HEK293 (cell line): ENCODE data around the gene IRX4.

Experiments
- CTCF ChIA-PET: fragments of 350-600 bp; formaldehyde crosslinking; extraction: SDS; loops from one replicate; lab custom pipeline; 2021; ENCODE audit warnings: antibody characterized with exemption; lab: Yijun Ruan, JAX
- POLR2A ChIA-PET: fragments of 300-600 bp; formaldehyde crosslinking; extraction: SDS; loops from one replicate; lab custom pipeline; 2020; ENCODE audit warnings: antibody characterized with exemption, inconsistent platforms; lab: Yijun Ruan, JAX
- H3K27ac ChIP-seq: fragments of 200-500 bp; sonication (Bioruptor generic); 2 replicates; pipeline ENCODE4 v1.5.1; 2014; ENCODE audit warnings: low read depth, low read length, control low read depth, inconsistent platforms; ENCODE audit errors: extremely low read depth
- H3K36me3 ChIP-seq, 2 experiments: fragments of 200-500 bp in 1 of 2; sonication (Bioruptor generic) in 1 of 2; 1 replicate in 1 of 2; 2 replicates in 1 of 2; pipeline ENCODE4 v1.5.1; 2014 to 2017; ENCODE audit warnings: inconsistent platforms in 2 of 2, low read length in 2 of 2; ENCODE audit not compliant: control insufficient read depth in 2 of 2, insufficient read depth in 1 of 2
- H3K4me1 ChIP-seq: fragments of 200-500 bp; sonication (Bioruptor generic); 2 replicates; pipeline ENCODE4 v1.5.1; 2014; ENCODE audit warnings: mild to moderate bottlenecking, low read length, inconsistent platforms; ENCODE audit not compliant: control insufficient read depth, insufficient read depth
- H3K4me3 ChIP-seq: 2 replicates; pipeline ENCODE4 v1.5.1; 2011; ENCODE audit warnings: low read depth, mild to moderate bottlenecking, control low read depth, low read length, moderate library complexity
- H3K9me3 ChIP-seq: fragments of 200-500 bp; sonication (Bioruptor generic); 2 replicates; pipeline ENCODE4 v1.5.1; 2014; ENCODE audit warnings: low read depth, low read length, inconsistent platforms; ENCODE audit not compliant: control insufficient read depth, insufficient read depth
- GLI4 ChIP-seq: fragments of 450-650 bp; formaldehyde crosslinking; IDR thresholded peaks from 2 replicates; pipeline ENCODE4 v1.5.1; 2016; ENCODE audit warnings: missing biosample characterization, missing genetic modification characterization
- IKZF3 ChIP-seq: fragments of 450-650 bp; IDR thresholded peaks from 2 replicates; pipeline ENCODE4 v1.5.0; 2018; ENCODE audit warnings: missing biosample characterization, mild to moderate bottlenecking, missing genetic modification characterization, moderate library complexity
- KLF10 ChIP-seq: fragments of 450-650 bp; IDR thresholded peaks from 2 replicates; pipeline ENCODE4 v1.5.1; 2018; ENCODE audit warnings: missing biosample characterization, mild to moderate bottlenecking, missing genetic modification characterization
- KLF16 ChIP-seq: fragments of 450-650 bp; formaldehyde crosslinking; IDR thresholded peaks from 2 replicates; pipeline ENCODE4 v1.5.1; 2017; ENCODE audit warnings: missing biosample characterization, missing genetic modification characterization
- KLF8 ChIP-seq: fragments of 450-650 bp; formaldehyde crosslinking; IDR thresholded peaks from 2 replicates; pipeline ENCODE4 v1.5.1; 2016; ENCODE audit warnings: missing biosample characterization, missing genetic modification characterization
- OVOL3 ChIP-seq: fragments of 450-650 bp; formaldehyde crosslinking; IDR thresholded peaks from 2 replicates; pipeline ENCODE4 v1.5.1; 2016; ENCODE audit warnings: missing biosample characterization, missing genetic modification characterization
- SCRT1 ChIP-seq: fragments of 450-650 bp; formaldehyde crosslinking; IDR thresholded peaks from 2 replicates; pipeline ENCODE4 v1.5.1; 2016; ENCODE audit warnings: missing biosample characterization, missing genetic modification characterization, borderline replicate concordance
- SP3 ChIP-seq: fragments of 450-650 bp; formaldehyde crosslinking; IDR thresholded peaks from 2 replicates; pipeline ENCODE4 v1.5.1; 2016; ENCODE audit warnings: missing biosample characterization, missing genetic modification characterization
- SP7 ChIP-seq: fragments of 450-650 bp; formaldehyde crosslinking; IDR thresholded peaks from 2 replicates; pipeline ENCODE4 v1.5.1; 2016; ENCODE audit warnings: missing biosample characterization, missing genetic modification characterization
- TRIM28 ChIP-seq: IDR thresholded peaks from 2 replicates; pipeline ENCODE4 v1.6.1; 2011; ENCODE audit warnings: low read length, control low read depth, borderline replicate concordance
- ZBTB1 ChIP-seq: fragments of 450-650 bp; formaldehyde crosslinking; IDR thresholded peaks from 2 replicates; pipeline ENCODE4 v1.5.1; 2016; ENCODE audit warnings: missing biosample characterization, missing genetic modification characterization
- ZBTB21 ChIP-seq: fragments of 450-650 bp; formaldehyde crosslinking; IDR thresholded peaks from 2 replicates; pipeline ENCODE4 v1.5.1; 2017; ENCODE audit warnings: missing biosample characterization, missing genetic modification characterization
- ZEB2 ChIP-seq: fragments of 450-650 bp; formaldehyde crosslinking; IDR thresholded peaks from 2 replicates; pipeline ENCODE4 v1.5.1; 2016; ENCODE audit warnings: missing biosample characterization, missing genetic modification characterization
- ZFP69B ChIP-seq: fragments of 450-650 bp; formaldehyde crosslinking; IDR thresholded peaks from 2 replicates; pipeline ENCODE4 v1.5.1; 2016; ENCODE audit warnings: missing biosample characterization, missing genetic modification characterization
- ZIC2 ChIP-seq: fragments of 450-650 bp; formaldehyde crosslinking; IDR thresholded peaks from 2 replicates; pipeline ENCODE4 v1.5.1; 2016; ENCODE audit warnings: missing biosample characterization, missing genetic modification characterization
- ZNF114 ChIP-seq: fragments of 450-650 bp; formaldehyde crosslinking; IDR thresholded peaks from 2 replicates; pipeline ENCODE4 v1.5.0; 2017; ENCODE audit warnings: missing biosample characterization, missing genetic modification characterization
- ZNF132 ChIP-seq: fragments of 450-650 bp; formaldehyde crosslinking; IDR thresholded peaks from 2 replicates; pipeline ENCODE4 v1.5.1; 2017; ENCODE audit warnings: missing biosample characterization, missing genetic modification characterization, borderline replicate concordance
- ZNF140 ChIP-seq: fragments of 450-650 bp; formaldehyde crosslinking; IDR thresholded peaks from 2 replicates; pipeline ENCODE4 v1.5.1; 2016; ENCODE audit warnings: missing biosample characterization, missing genetic modification characterization
- ZNF16 ChIP-seq: fragments of 450-650 bp; formaldehyde crosslinking; IDR thresholded peaks from 2 replicates; pipeline ENCODE4 v1.5.1; 2016; ENCODE audit warnings: low read depth, missing biosample characterization, missing genetic modification characterization
- ZNF211 ChIP-seq: fragments of 450-650 bp; formaldehyde crosslinking; IDR thresholded peaks from 2 replicates; pipeline ENCODE4 v1.5.1; 2016; ENCODE audit warnings: low read depth, missing biosample characterization, missing genetic modification characterization
- ZNF221 ChIP-seq: fragments of 450-650 bp; formaldehyde crosslinking; IDR thresholded peaks from 2 replicates; pipeline ENCODE4 v1.5.1; 2017; ENCODE audit warnings: missing biosample characterization, missing genetic modification characterization, borderline replicate concordance
- ZNF302 ChIP-seq: fragments of 450-650 bp; formaldehyde crosslinking; IDR thresholded peaks from 2 replicates; pipeline ENCODE4 v1.5.1; 2016; ENCODE audit warnings: missing biosample characterization, missing genetic modification characterization, low read depth
- ZNF311 ChIP-seq: fragments of 450-650 bp; formaldehyde crosslinking; IDR thresholded peaks from 2 replicates; pipeline ENCODE4 v1.5.1; 2017; ENCODE audit warnings: missing biosample characterization, missing genetic modification characterization, borderline replicate concordance
- ZNF324 ChIP-seq: fragments of 450-650 bp; formaldehyde crosslinking; IDR thresholded peaks from 2 replicates; pipeline ENCODE4 v1.5.1; 2016; ENCODE audit warnings: missing biosample characterization, missing genetic modification characterization
- ZNF404 ChIP-seq: fragments of 450-650 bp; formaldehyde crosslinking; IDR thresholded peaks from 2 replicates; pipeline ENCODE4 v1.5.1; 2017; ENCODE audit warnings: missing biosample characterization, missing genetic modification characterization
- ZNF426 ChIP-seq: fragments of 450-650 bp; formaldehyde crosslinking; IDR thresholded peaks from 2 replicates; pipeline ENCODE4 v1.5.1; 2017; ENCODE audit warnings: missing biosample characterization, missing genetic modification characterization, mild to moderate bottlenecking, inconsistent platforms, moderate library complexity
- ZNF433 ChIP-seq: fragments of 450-650 bp; formaldehyde crosslinking; IDR thresholded peaks from 2 replicates; pipeline ENCODE4 v1.5.1; 2016; ENCODE audit warnings: missing biosample characterization, missing genetic modification characterization, low read depth
- ZNF654 ChIP-seq: fragments of 450-650 bp; formaldehyde crosslinking; IDR thresholded peaks from 2 replicates; pipeline ENCODE4 v1.5.1; 2016; ENCODE audit warnings: low read depth, missing biosample characterization, missing genetic modification characterization
- ZNF792 ChIP-seq: fragments of 450-650 bp; formaldehyde crosslinking; IDR thresholded peaks from 2 replicates; pipeline ENCODE4 v1.5.1; 2016; ENCODE audit warnings: missing biosample characterization, missing genetic modification characterization
- ZNF830 ChIP-seq: fragments of 450-650 bp; IDR thresholded peaks from 2 replicates; pipeline ENCODE4 v1.5.0; 2018; ENCODE audit warnings: missing biosample characterization, missing genetic modification characterization, low read depth, mild to moderate bottlenecking, moderate library complexity
- TF ChIP-seq, protein P1 (sequence below): fragments of 450-650 bp; formaldehyde crosslinking; IDR thresholded peaks from 2 replicates; pipeline ENCODE4 v1.5.1; 2016; ENCODE audit warnings: missing biosample characterization, missing genetic modification characterization
- TF ChIP-seq, protein P2 (sequence below): fragments of 450-650 bp; formaldehyde crosslinking; IDR thresholded peaks from 2 replicates; pipeline ENCODE4; 2016; ENCODE audit warnings: missing biosample characterization, missing genetic modification characterization
- TF ChIP-seq, protein P3 (sequence below): fragments of 450-650 bp; formaldehyde crosslinking; IDR thresholded peaks from 2 replicates; pipeline ENCODE4 v1.5.1; 2017; ENCODE audit warnings: missing biosample characterization, missing genetic modification characterization
- TF ChIP-seq, protein P4 (sequence below): fragments of 450-650 bp; formaldehyde crosslinking; IDR thresholded peaks from 2 replicates; pipeline ENCODE4 v1.5.1; 2016; ENCODE audit warnings: missing biosample characterization, missing genetic modification characterization, low read depth

Gene IRX4

DNA sequence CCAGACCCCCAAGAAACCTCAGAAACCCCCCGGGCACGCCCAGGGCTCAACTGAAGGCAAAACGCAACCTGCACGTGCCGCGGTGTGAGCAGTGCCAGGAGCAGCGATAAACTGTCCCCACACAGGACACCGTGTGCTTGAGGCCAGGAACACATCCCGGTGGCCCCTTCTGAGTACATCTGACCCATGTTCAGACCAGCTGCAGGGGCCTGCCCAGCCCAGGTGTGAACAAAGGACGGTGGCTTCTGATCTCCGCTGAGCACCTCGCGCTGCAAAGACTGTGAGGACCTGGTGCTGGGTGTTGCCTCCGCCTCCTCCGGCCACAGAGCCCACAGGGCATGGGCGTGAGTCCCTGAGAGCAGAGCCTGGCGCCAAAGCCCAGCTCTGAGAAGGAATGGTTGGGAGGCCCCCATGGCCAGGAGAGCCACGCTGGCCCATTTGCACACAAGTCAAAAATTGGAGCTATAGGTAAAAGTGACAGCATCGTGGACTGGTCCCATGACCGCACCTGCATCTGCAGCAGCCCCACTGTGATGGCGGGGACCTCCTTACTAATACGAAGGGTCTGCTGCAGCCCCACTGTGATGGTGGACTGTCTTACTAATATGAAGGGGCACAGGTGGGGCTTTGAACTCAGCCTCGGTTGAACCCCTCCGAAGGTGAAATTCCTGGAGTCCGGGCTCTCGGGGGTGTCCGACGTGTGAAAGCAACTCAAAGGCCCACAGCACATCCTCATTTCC lies 50.0 kb downstream of the IRX4 start:
- ChIA-PET CTCF (no interaction called here), POLR2A (no interaction called here)

DNA sequence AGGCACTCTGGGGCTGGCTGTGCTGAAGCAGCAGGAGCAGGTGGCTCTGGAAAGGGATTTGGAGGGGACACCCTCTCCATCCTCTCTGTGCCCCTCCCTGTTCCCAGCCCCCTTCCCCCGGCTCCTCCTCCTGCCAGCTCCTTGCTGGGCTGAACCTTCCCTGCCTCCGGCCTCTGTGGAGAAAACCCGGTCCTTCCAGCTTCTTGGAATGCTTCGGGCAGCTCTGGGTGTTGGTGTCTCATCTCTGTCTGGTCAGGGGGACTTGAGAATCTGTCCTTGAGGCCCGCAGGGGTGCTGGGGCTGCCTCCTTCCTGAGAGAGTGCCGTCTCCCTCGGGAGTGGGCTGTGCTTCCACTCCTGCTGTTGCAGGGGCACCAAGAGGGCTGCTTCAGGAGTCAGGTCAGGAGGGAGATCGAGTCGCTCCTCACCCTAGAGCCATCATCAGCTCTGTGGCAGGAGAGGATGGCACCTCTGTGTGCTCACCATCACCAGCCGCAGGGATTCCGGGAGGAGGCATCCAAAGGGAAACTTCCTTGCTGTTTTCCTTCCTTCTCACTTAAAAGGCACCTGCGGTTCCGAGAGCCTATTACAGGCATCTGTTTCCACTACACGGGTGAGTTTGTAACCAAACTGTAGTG lies 50.9 kb downstream of the IRX4 start:
- Histone ChIP-seq H3K9me3 (no peaks in the 10 kb centered on the region), H3K4me1 (no peaks in the 10 kb centered on the region), H3K27ac (no peak overlapping the region), H3K36me3 (peaks cover 7% of the 10 kb centered on the region in 2 experiments), H3K4me3 (no peak overlapping the region)
- POLR2A ChIA-PET, result no interaction called here
- CTCF ChIA-PET, result no interaction called here
- TF ChIP-seq ZBTB21 (no peak), KLF8 (tag by site-specific recombination) (no peak), ZEB2 (tag by site-specific recombination) (no peak), SP3 (0 out of 2 replicates have a peak, but pooled peaks have one; percentile 29), ZNF211 (tag by site-specific recombination) (no peak), SCRT1 (no peak), ZNF654 (tag by site-specific recombination) (no peak), ZBTB1 (tag by site-specific recombination) (no peak), ZIC2 (tag by site-specific recombination) (peak; percentile 32; the same call in 1 of the 2 replicates), ZFP69B (tag by site-specific recombination) (no peak), GLI4 (tag by site-specific recombination) (no peak), ZNF324 (tag by site-specific recombination) (no peak), ZNF426 (no peak), OVOL3 (no peak), ZNF132 (tag by site-specific recombination) (no peak), KLF16 (no peak), ZNF16 (no peak), ZNF221 (no peak), ZNF792 (tag by site-specific recombination) (no peak), IKZF3 (tag by site-specific recombination) (peak; percentile 18; the same call in 1 of the 2 replicates)
- TF ChIP-seq, protein P1, sequence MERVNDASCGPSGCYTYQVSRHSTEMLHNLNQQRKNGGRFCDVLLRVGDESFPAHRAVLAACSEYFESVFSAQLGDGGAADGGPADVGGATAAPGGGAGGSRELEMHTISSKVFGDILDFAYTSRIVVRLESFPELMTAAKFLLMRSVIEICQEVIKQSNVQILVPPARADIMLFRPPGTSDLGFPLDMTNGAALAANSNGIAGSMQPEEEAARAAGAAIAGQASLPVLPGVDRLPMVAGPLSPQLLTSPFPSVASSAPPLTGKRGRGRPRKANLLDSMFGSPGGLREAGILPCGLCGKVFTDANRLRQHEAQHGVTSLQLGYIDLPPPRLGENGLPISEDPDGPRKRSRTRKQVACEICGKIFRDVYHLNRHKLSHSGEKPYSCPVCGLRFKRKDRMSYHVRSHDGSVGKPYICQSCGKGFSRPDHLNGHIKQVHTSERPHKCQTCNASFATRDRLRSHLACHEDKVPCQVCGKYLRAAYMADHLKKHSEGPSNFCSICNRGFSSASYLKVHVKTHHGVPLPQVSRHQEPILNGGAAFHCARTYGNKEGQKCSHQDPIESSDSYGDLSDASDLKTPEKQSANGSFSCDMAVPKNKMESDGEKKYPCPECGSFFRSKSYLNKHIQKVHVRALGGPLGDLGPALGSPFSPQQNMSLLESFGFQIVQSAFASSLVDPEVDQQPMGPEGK (tag by site-specific recombination), result no peak
- TF ChIP-seq, protein P2, sequence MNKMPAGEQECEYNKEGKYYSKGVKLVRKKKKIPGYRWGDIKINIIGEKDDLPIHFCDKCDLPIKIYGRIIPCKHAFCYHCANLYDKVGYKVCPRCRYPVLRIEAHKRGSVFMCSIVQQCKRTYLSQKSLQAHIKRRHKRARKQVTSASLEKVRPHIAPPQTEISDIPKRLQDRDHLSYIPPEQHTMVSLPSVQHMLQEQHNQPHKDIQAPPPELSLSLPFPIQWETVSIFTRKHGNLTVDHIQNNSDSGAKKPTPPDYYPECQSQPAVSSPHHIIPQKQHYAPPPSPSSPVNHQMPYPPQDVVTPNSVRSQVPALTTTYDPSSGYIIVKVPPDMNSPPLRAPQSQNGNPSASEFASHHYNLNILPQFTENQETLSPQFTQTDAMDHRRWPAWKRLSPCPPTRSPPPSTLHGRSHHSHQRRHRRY (tag by site-specific recombination), result no peak
- TF ChIP-seq, protein P3, sequence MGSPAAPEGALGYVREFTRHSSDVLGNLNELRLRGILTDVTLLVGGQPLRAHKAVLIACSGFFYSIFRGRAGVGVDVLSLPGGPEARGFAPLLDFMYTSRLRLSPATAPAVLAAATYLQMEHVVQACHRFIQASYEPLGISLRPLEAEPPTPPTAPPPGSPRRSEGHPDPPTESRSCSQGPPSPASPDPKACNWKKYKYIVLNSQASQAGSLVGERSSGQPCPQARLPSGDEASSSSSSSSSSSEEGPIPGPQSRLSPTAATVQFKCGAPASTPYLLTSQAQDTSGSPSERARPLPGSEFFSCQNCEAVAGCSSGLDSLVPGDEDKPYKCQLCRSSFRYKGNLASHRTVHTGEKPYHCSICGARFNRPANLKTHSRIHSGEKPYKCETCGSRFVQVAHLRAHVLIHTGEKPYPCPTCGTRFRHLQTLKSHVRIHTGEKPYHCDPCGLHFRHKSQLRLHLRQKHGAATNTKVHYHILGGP, result no peak

More for the DNA sequence above, 50.0 kb downstream of the IRX4 start:
- Histone ChIP-seq H3K4me1 (no peaks in the 10 kb centered on the region), H3K4me3 (no peak overlapping the region), H3K9me3 (no peaks in the 10 kb centered on the region), H3K36me3 (peaks cover under 1 to 7% of the 10 kb centered on the region in 2 experiments), H3K27ac (no peak overlapping the region)
- TF ChIP-seq, protein P4, sequence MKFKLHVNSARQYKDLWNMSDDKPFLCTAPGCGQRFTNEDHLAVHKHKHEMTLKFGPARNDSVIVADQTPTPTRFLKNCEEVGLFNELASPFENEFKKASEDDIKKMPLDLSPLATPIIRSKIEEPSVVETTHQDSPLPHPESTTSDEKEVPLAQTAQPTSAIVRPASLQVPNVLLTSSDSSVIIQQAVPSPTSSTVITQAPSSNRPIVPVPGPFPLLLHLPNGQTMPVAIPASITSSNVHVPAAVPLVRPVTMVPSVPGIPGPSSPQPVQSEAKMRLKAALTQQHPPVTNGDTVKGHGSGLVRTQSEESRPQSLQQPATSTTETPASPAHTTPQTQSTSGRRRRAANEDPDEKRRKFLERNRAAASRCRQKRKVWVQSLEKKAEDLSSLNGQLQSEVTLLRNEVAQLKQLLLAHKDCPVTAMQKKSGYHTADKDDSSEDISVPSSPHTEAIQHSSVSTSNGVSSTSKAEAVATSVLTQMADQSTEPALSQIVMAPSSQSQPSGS (tag by site-specific recombination), result no peak
- TF ChIP-seq ZNF114 (tag by site-specific recombination), result no peak
- no peak for TF ChIP-seq ZNF140
- TF ChIP-seq ZNF830, result no peak
- TF ChIP-seq ZNF433, result no peak
- TF ChIP-seq SP7 (tag by site-specific recombination), result no peak
- no peak for TF ChIP-seq ZNF654 (tag by site-specific recombination)
- no peak for TF ChIP-seq ZNF302 (tag by site-specific recombination)
- no peak for TF ChIP-seq KLF10
- TF ChIP-seq TRIM28, result no peak
- no peak for TF ChIP-seq ZNF404 (tag by site-specific recombination)
- TF ChIP-seq ZNF311 (tag by site-specific recombination), result no peak
